ENCODE measurements around the gene PRKG2. TPM values are rescaled to one million over a fixed set of nuclear protein-coding genes. Genes with fewer than 3 reads are reported as not detected.

Gene PRKG2
- total and polyA plus RNA-seq, 2 of the 13 experiments (the other 11 are each of a cell fraction or from before 2014, with no cell fraction given), result 0.04 TPM

- TF ChIP-seq ZNF570 (CRISPR knock-in tag; IDR thresholded peaks at IDR 0.05; ENCODE audit: borderline replicate concordance) (no peak), PCBP2 (optimal IDR thresholded peaks at IDR 0.05; ENCODE audit: low read depth, low read length, poor library complexity, severe bottlenecking) (no peak), RFX1 (IDR thresholded peaks at IDR 0.05) (no peak), FLYWCH1 (CRISPR knock-in tag; IDR thresholded peaks at IDR 0.05) (no peak), YY1 (IDR thresholded peaks at IDR 0.05; ENCODE audit: insufficient read depth, insufficient replicate concordance, low read depth, low read length) (no peak), KLF6 (CRISPR knock-in tag; IDR thresholded peaks at IDR 0.05) (no peak), ZNF484 (CRISPR knock-in tag; IDR thresholded peaks at IDR 0.05; ENCODE audit: borderline replicate concordance, low read depth) (no peak), ZNF678 (CRISPR knock-in tag; IDR thresholded peaks at IDR 0.05) (no peak), HOMEZ (CRISPR knock-in tag; IDR thresholded peaks at IDR 0.05; ENCODE audit: low read depth) (no peak)
These were observed at the start of gene PRKG2 (continued) for GRCh38 chr4:81214881-81215868.

- Histone ChIP-seq H3K4me3 (replicated peaks in 1 of 3; ENCODE audit: insufficient read depth in 1 of 3, low read depth in 2 of 3, low read length in 3 of 3) (no peak overlapping the region), H4K20me1 (ENCODE audit: insufficient read depth, low read length) (no peaks in the 10 kb centered on the region), H3K4me1 (ENCODE audit: insufficient read depth, low read length) (no peaks in the 10 kb centered on the region), H3K27me3 (ENCODE audit: control insufficient read depth in 1 of 2, insufficient read depth in 2 of 2, low read length in 2 of 2) (no peaks in the 10 kb centered on the region), H3K79me2 (ENCODE audit: insufficient read depth, low read length) (no peaks in the 10 kb centered on the region), H3K27ac (ENCODE audit: extremely low read length, insufficient read depth, low read length) (no peak overlapping the region), H2AFZ (ENCODE audit: low read length) (no peak overlapping the region), H3K9ac (ENCODE audit: insufficient read depth, low read depth, low read length) (no peak overlapping the region), H3K9me3 (ENCODE audit: low read length) (no peaks in the 10 kb centered on the region), H3K4me2 (ENCODE audit: low read depth, low read length) (no peak overlapping the region), H3K36me3 (replicated peaks in 1 of 2; ENCODE audit: control insufficient read depth in 1 of 2, insufficient read depth in 2 of 2, low read length in 2 of 2) (no peaks in the 10 kb centered on the region)
- WGBS (ENCODE audit: low lambda C conversion rate), result 21% methylated on average over 8 of the region's 10 CpGs
- intact Hi-C loops (cut with micrococcal nuclease; ENCODE audit: unreplicated experiment) (loop anchor here (1.0 kb wide), 1 partner anchor 191 kb away; no protein-coding TSS in a partner anchor), in situ Hi-C loops (cut with HindIII; ENCODE audit: extremely low pct_ligation_motif_present, low pct_unique_long_range_greater_than_20kb) (no loop called here)
- DNase-seq (ENCODE audit: low spot score) (no peak), FAIRE-seq (no peak), ATAC-seq (no peak)
- no TSS peak for BruUV-seq (replicated peaks)
- ChIA-PET CTCF (ENCODE audit: low intra/inter-chr PET ratio, low total read pairs) (interaction anchor here (1.2 kb wide), 1 partner anchor 191 kb away, joined by 4 read pairs; no protein-coding TSS in a partner anchor), POLR2A (no interaction called here)
- TF ChIP-seq ZNF331 (CRISPR knock-in tag; IDR thresholded peaks at IDR 0.05) (no peak), MBNL3 (CRISPR knock-in tag; conservative IDR thresholded peaks at IDR 0.05) (no peak), ZBTB25 (CRISPR knock-in tag; IDR thresholded peaks at IDR 0.05) (no peak), HMG20B (CRISPR knock-in tag; conservative IDR thresholded peaks at IDR 0.05) (no peak), PCBP2 (optimal IDR thresholded peaks at IDR 0.05; ENCODE audit: low read depth, low read length, poor library complexity, severe bottlenecking) (no peak), ZSCAN21 (CRISPR knock-in tag; IDR thresholded peaks at IDR 0.05; ENCODE audit: borderline replicate concordance) (no peak), SATB2 (CRISPR knock-in tag; IDR thresholded peaks at IDR 0.05) (no peak), DNMT1 (CRISPR knock-in tag; IDR thresholded peaks at IDR 0.05) (no peak)
- TF ChIP-seq, protein P1, sequence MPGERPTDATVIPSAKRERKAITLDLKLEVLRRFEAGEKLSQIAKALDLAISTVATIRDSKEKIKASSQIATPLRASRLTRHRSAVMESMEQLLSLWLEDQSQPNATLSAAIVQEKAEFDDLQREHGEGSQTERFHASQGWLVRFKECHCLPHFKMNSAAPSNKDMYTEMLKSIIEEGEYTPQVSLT (CRISPR knock-in tag; IDR thresholded peaks at IDR 0.05; ENCODE audit: borderline replicate concordance, low read depth), result no peak
These were observed 45.5 kb upstream of the PRKG2 start for GRCh38 chr4:81260443-81261101.
